HEK293 (cell line): ENCODE data around the gene EYS.
"Not testable (repeated sequence)": the region's sequence is repeated elsewhere in the genome, so short reads cannot be mapped to it uniquely, and the experiment has no call there.

ENCODE experiments used
- CTCF ChIA-PET: fragments of 350-600 bp; formaldehyde crosslinking; extraction: SDS; loops from one replicate; lab custom pipeline; 2021; ENCODE audit warnings: antibody characterized with exemption; lab: Yijun Ruan, JAX
- POLR2A ChIA-PET: fragments of 300-600 bp; formaldehyde crosslinking; extraction: SDS; loops from one replicate; lab custom pipeline; 2020; ENCODE audit warnings: antibody characterized with exemption, inconsistent platforms; lab: Yijun Ruan, JAX
- H3K27ac ChIP-seq: fragments of 200-500 bp; sonication (Bioruptor generic); 2 replicates; pipeline ENCODE4 v1.5.1; 2014; ENCODE audit warnings: low read depth, low read length, control low read depth, inconsistent platforms; ENCODE audit errors: extremely low read depth
- H3K36me3 ChIP-seq, 2 experiments: fragments of 200-500 bp in 1 of 2; sonication (Bioruptor generic) in 1 of 2; 1 replicate in 1 of 2; 2 replicates in 1 of 2; pipeline ENCODE4 v1.5.1; 2014 to 2017; ENCODE audit warnings: inconsistent platforms in 2 of 2, low read length in 2 of 2; ENCODE audit not compliant: control insufficient read depth in 2 of 2, insufficient read depth in 1 of 2
- H3K4me1 ChIP-seq: fragments of 200-500 bp; sonication (Bioruptor generic); 2 replicates; pipeline ENCODE4 v1.5.1; 2014; ENCODE audit warnings: mild to moderate bottlenecking, low read length, inconsistent platforms; ENCODE audit not compliant: control insufficient read depth, insufficient read depth
- H3K4me3 ChIP-seq: 2 replicates; pipeline ENCODE4 v1.5.1; 2011; ENCODE audit warnings: low read depth, mild to moderate bottlenecking, control low read depth, low read length, moderate library complexity
- H3K9me3 ChIP-seq: fragments of 200-500 bp; sonication (Bioruptor generic); 2 replicates; pipeline ENCODE4 v1.5.1; 2014; ENCODE audit warnings: low read depth, low read length, inconsistent platforms; ENCODE audit not compliant: control insufficient read depth, insufficient read depth
- AEBP2 ChIP-seq: fragments of 450-650 bp; formaldehyde crosslinking; IDR thresholded peaks from 2 replicates; pipeline ENCODE4 v1.5.1; 2016; ENCODE audit warnings: missing biosample characterization, missing genetic modification characterization, borderline replicate concordance
- SP3 ChIP-seq: fragments of 450-650 bp; formaldehyde crosslinking; IDR thresholded peaks from 2 replicates; pipeline ENCODE4 v1.5.1; 2016; ENCODE audit warnings: missing biosample characterization, missing genetic modification characterization
- YY1 ChIP-seq: fragments of 450-650 bp; formaldehyde crosslinking; IDR thresholded peaks from 2 replicates; pipeline ENCODE4 v1.5.1; 2018; ENCODE audit warnings: missing biosample characterization, missing genetic modification characterization
- ZBTB1 ChIP-seq: fragments of 450-650 bp; formaldehyde crosslinking; IDR thresholded peaks from 2 replicates; pipeline ENCODE4 v1.5.1; 2016; ENCODE audit warnings: missing biosample characterization, missing genetic modification characterization
- ZIC2 ChIP-seq: fragments of 450-650 bp; formaldehyde crosslinking; IDR thresholded peaks from 2 replicates; pipeline ENCODE4 v1.5.1; 2016; ENCODE audit warnings: missing biosample characterization, missing genetic modification characterization
- ZNF155 ChIP-seq: fragments of 450-650 bp; formaldehyde crosslinking; IDR thresholded peaks from 2 replicates; pipeline ENCODE4 v1.5.1; 2016; ENCODE audit warnings: missing biosample characterization, missing genetic modification characterization
- ZNF16 ChIP-seq: fragments of 450-650 bp; formaldehyde crosslinking; IDR thresholded peaks from 2 replicates; pipeline ENCODE4 v1.5.1; 2016; ENCODE audit warnings: low read depth, missing biosample characterization, missing genetic modification characterization
- ZNF211 ChIP-seq: fragments of 450-650 bp; formaldehyde crosslinking; IDR thresholded peaks from 2 replicates; pipeline ENCODE4 v1.5.1; 2016; ENCODE audit warnings: low read depth, missing biosample characterization, missing genetic modification characterization
- ZNF292 ChIP-seq: fragments of 450-650 bp; formaldehyde crosslinking; IDR thresholded peaks from 2 replicates; pipeline ENCODE4 v1.5.1; 2016; ENCODE audit warnings: low read depth, missing biosample characterization, missing genetic modification characterization, borderline replicate concordance
- ZNF354C ChIP-seq: fragments of 450-650 bp; formaldehyde crosslinking; IDR thresholded peaks from 2 replicates; pipeline ENCODE4 v1.5.1; 2016; ENCODE audit warnings: missing biosample characterization, missing genetic modification characterization, low read depth, borderline replicate concordance
- ZNF398 ChIP-seq: fragments of 450-650 bp; formaldehyde crosslinking; IDR thresholded peaks from 2 replicates; pipeline ENCODE4 v1.5.1; 2017; ENCODE audit warnings: missing biosample characterization, missing genetic modification characterization
- ZNF488 ChIP-seq: fragments of 450-650 bp; formaldehyde crosslinking; IDR thresholded peaks from 2 replicates; pipeline ENCODE4 v1.5.1; 2016; ENCODE audit warnings: missing biosample characterization, missing genetic modification characterization
- ZNF514 ChIP-seq: fragments of 450-650 bp; formaldehyde crosslinking; IDR thresholded peaks from 2 replicates; pipeline ENCODE4 v1.5.1; 2016; ENCODE audit warnings: missing biosample characterization, missing genetic modification characterization
- ZNF560 ChIP-seq: fragments of 450-650 bp; formaldehyde crosslinking; IDR thresholded peaks from 2 replicates; pipeline ENCODE4 v1.5.1; 2017; ENCODE audit warnings: missing biosample characterization, missing genetic modification characterization, borderline replicate concordance
- ZNF571 ChIP-seq: fragments of 450-650 bp; formaldehyde crosslinking; IDR thresholded peaks from 2 replicates; pipeline ENCODE4 v1.5.0; 2017; ENCODE audit warnings: missing biosample characterization, missing genetic modification characterization
- ZNF596 ChIP-seq: fragments of 450-650 bp; IDR thresholded peaks from 2 replicates; pipeline ENCODE4 v1.5.0; 2018; ENCODE audit warnings: missing biosample characterization, mild to moderate bottlenecking, missing genetic modification characterization, moderate library complexity
- ZNF600 ChIP-seq: fragments of 450-650 bp; formaldehyde crosslinking; IDR thresholded peaks from 2 replicates; pipeline ENCODE4 v1.5.1; 2016; ENCODE audit warnings: missing biosample characterization, missing genetic modification characterization
- ZNF621 ChIP-seq: fragments of 450-650 bp; formaldehyde crosslinking; IDR thresholded peaks from 2 replicates; pipeline ENCODE4 v1.5.1; 2017; ENCODE audit warnings: missing biosample characterization, missing genetic modification characterization
- ZNF654 ChIP-seq: fragments of 450-650 bp; formaldehyde crosslinking; IDR thresholded peaks from 2 replicates; pipeline ENCODE4 v1.5.1; 2016; ENCODE audit warnings: low read depth, missing biosample characterization, missing genetic modification characterization
- ZNF677 ChIP-seq: fragments of 450-650 bp; IDR thresholded peaks from 2 replicates; pipeline ENCODE4 v1.5.0; 2018; ENCODE audit warnings: missing biosample characterization, mild to moderate bottlenecking, missing genetic modification characterization, moderate library complexity
- ZNF76 ChIP-seq: fragments of 450-650 bp; formaldehyde crosslinking; IDR thresholded peaks from 2 replicates; pipeline ENCODE4; 2016; ENCODE audit warnings: low read depth, missing biosample characterization, missing genetic modification characterization, borderline replicate concordance
- ZNF768 ChIP-seq: fragments of 450-650 bp; formaldehyde crosslinking; IDR thresholded peaks from 2 replicates; pipeline ENCODE4 v1.5.1; 2018; ENCODE audit warnings: missing biosample characterization, mild to moderate bottlenecking, missing genetic modification characterization
- ZNF830 ChIP-seq: fragments of 450-650 bp; IDR thresholded peaks from 2 replicates; pipeline ENCODE4 v1.5.0; 2018; ENCODE audit warnings: missing biosample characterization, missing genetic modification characterization, low read depth, mild to moderate bottlenecking, moderate library complexity
- ZSCAN16 ChIP-seq: fragments of 450-650 bp; formaldehyde crosslinking; IDR thresholded peaks from 2 replicates; pipeline ENCODE4 v1.5.1; 2016; ENCODE audit warnings: missing biosample characterization, missing genetic modification characterization

EYS gene

GRCh38 chr6:63888416-63888815 is 1818.6 kb downstream of the EYS start (continued):
- TF ChIP-seq ZNF292 (tag by site-specific recombination) (no peak), ZIC2 (tag by site-specific recombination) (no peak)

- POLR2A ChIA-PET, H3K27ac ChIP-seq, H3K4me1 ChIP-seq, H3K9me3 ChIP-seq, H3K36me3 ChIP-seq, H3K4me3 ChIP-seq: not testable (repeated sequence)
- CTCF ChIA-PET: interaction anchor here (0.7 kb wide), 1 partner anchor 50 kb away, joined by 3 read pairs; no protein-coding TSS in a partner anchor
Measured at GRCh38 chr6:63887804-63888203, 1819.2 kb downstream of the EYS start.

- POLR2A ChIA-PET: no interaction called here
- no peak for TF ChIP-seq AEBP2 (tag by site-specific recombination)
- no peak for TF ChIP-seq SP3 (tag by site-specific recombination)
- TF ChIP-seq ZNF514 (tag by site-specific recombination): no peak
- no peaks in the 10 kb centered on the region for H3K9me3 ChIP-seq
- CTCF ChIA-PET: interaction anchor here (0.7 kb wide), 1 partner anchor 51 kb away, joined by 3 read pairs; no protein-coding TSS in a partner anchor
- H3K4me1 ChIP-seq: no peaks in the 10 kb centered on the region
- H3K4me3 ChIP-seq: no peak overlapping the region
- H3K36me3 ChIP-seq: no peaks in the 10 kb centered on the region
- H3K27ac ChIP-seq: no peak overlapping the region
Measured at GRCh38 chr6:63887002-63887751, 1819.8 kb downstream of the EYS start.

- POLR2A ChIA-PET: no interaction called here
Measured at GRCh38 chr6:63886341-63886740, 1820.7 kb downstream of the EYS start.

GRCh38 chr6:63883597-63883996 is 1823.4 kb downstream of the EYS start:
- Histone ChIP-seq H3K4me1 (no peaks in the 10 kb centered on the region), H3K36me3 (no peaks in the 10 kb centered on the region), H3K27ac (no peak overlapping the region), H3K9me3 (no peaks in the 10 kb centered on the region), H3K4me3 (no peak overlapping the region)
- ChIA-PET POLR2A (no interaction called here), CTCF (interaction anchor here (0.6 kb wide), 1 partner anchor 60 kb away, joined by 3 read pairs; no protein-coding TSS in a partner anchor)
- TF ChIP-seq ZSCAN16 (no peak), ZIC2 (tag by site-specific recombination) (no peak), ZNF571 (tag by site-specific recombination) (no peak), ZNF768 (tag by site-specific recombination) (no peak), ZNF211 (no peak), ZNF155 (no peak), ZNF16 (no peak), ZNF398 (tag by site-specific recombination) (no peak), ZNF621 (tag by site-specific recombination) (no peak), ZNF488 (tag by site-specific recombination) (no peak), ZBTB1 (tag by site-specific recombination) (no peak), ZNF830 (tag by site-specific recombination) (no peak), ZNF354C (tag by site-specific recombination) (no peak), ZNF560 (no peak), YY1 (tag by site-specific recombination) (no peak), ZNF677 (no peak), ZNF654 (tag by site-specific recombination) (no peak)

More at GRCh38 chr6:63886341-63886740, 1820.7 kb downstream of the EYS start:
- TF ChIP-seq ZNF76 (tag by site-specific recombination) (no peak), ZNF596 (tag by site-specific recombination) (no peak), ZNF600 (tag by site-specific recombination) (no peak), ZSCAN16 (no peak)
- Histone ChIP-seq H3K36me3 (no peaks in the 10 kb centered on the region), H3K4me3 (no peak overlapping the region), H3K4me1 (no peaks in the 10 kb centered on the region), H3K27ac (no peak overlapping the region), H3K9me3 (no peaks in the 10 kb centered on the region)
- CTCF ChIA-PET: no interaction called here
